Right atrium auricular region (tissue), 2 donors: ENCODE results near the gene WDR11. TPM values are rescaled to one million over a fixed set of nuclear protein-coding genes. Genes with fewer than 3 reads are reported as not detected.

Source experiments
- DNase-seq: peaks from one replicate; pipeline ENCODE4 v3.0.0-alpha.2; 2019; ENCODE audit warnings: low spot score
- H3K27ac ChIP-seq, 2 donors: fragments of 200-600 bp; sonication (generic); 1 replicate in 1 of 2; 2 replicates in 1 of 2; pipeline ENCODE4 v1.5.1; 2016 to 2019
- H3K27me3 ChIP-seq, 2 donors: fragments of 200-600 bp; sonication (generic); one replicate each; pipeline versions ENCODE4 v1.5.1 to v1.6.0; 2017 to 2019
- H3K36me3 ChIP-seq: fragments of 200-600 bp; sonication (generic); one replicate; pipeline ENCODE4 v1.5.1; 2016
- H3K4me1 ChIP-seq, 2 donors: fragments of 200-600 bp; sonication (generic); one replicate each; pipeline versions ENCODE4 v1.5.1 to v1.6.0; 2017 to 2019
- H3K4me3 ChIP-seq, 2 donors: fragments of 200-600 bp; sonication (generic); 1 replicate in 1 of 2; 2 replicates in 1 of 2; pipeline ENCODE4 v1.5.1; 2017 to 2019; ENCODE audit warnings: mild to moderate bottlenecking in 1 of 2, moderate library complexity in 1 of 2
- H3K9me3 ChIP-seq, 2 donors: fragments of 200-600 bp; sonication (generic); one replicate each; pipeline ENCODE4 v1.5.1; 2019
- total RNA-seq, 2 donors: library from RNA; depleted of rRNA; stranded (reverse); fragments of >200 nt; gene quantifications; one replicate each; pipeline ENCODE4 v1.1.0, GENCODE V29; 2016
- TF ChIP-seq, protein P1 (sequence below), 2 donors: fragments of 200-600 bp; sonication (generic); IDR thresholded peaks; one replicate each; pipeline ENCODE4 v1.5.1; 2019; ENCODE audit warnings: antibody characterized with exemption in 2 of 2

WDR11 gene
- total RNA-seq, 2 donors from 2014 or later = 11.1 to 12.7 TPM

- no peak for DNase-seq
- H3K36me3 ChIP-seq = no peaks in the 10 kb centered on the region
- TF ChIP-seq, protein P1, sequence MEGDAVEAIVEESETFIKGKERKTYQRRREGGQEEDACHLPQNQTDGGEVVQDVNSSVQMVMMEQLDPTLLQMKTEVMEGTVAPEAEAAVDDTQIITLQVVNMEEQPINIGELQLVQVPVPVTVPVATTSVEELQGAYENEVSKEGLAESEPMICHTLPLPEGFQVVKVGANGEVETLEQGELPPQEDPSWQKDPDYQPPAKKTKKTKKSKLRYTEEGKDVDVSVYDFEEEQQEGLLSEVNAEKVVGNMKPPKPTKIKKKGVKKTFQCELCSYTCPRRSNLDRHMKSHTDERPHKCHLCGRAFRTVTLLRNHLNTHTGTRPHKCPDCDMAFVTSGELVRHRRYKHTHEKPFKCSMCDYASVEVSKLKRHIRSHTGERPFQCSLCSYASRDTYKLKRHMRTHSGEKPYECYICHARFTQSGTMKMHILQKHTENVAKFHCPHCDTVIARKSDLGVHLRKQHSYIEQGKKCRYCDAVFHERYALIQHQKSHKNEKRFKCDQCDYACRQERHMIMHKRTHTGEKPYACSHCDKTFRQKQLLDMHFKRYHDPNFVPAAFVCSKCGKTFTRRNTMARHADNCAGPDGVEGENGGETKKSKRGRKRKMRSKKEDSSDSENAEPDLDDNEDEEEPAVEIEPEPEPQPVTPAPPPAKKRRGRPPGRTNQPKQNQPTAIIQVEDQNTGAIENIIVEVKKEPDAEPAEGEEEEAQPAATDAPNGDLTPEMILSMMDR (IDR thresholded peaks at IDR 0.05) = no peak
- H3K27ac ChIP-seq = no peak overlapping the region
- H3K4me1 ChIP-seq = no peaks in the 10 kb centered on the region
- H3K9me3 ChIP-seq = no peaks in the 10 kb centered on the region
- H3K27me3 ChIP-seq = no peaks in the 10 kb centered on the region
- no peak overlapping the region for H3K4me3 ChIP-seq
Measured at GRCh38 chr10:120929166-120929565, 78.0 kb downstream of the WDR11 start.

DNA sequence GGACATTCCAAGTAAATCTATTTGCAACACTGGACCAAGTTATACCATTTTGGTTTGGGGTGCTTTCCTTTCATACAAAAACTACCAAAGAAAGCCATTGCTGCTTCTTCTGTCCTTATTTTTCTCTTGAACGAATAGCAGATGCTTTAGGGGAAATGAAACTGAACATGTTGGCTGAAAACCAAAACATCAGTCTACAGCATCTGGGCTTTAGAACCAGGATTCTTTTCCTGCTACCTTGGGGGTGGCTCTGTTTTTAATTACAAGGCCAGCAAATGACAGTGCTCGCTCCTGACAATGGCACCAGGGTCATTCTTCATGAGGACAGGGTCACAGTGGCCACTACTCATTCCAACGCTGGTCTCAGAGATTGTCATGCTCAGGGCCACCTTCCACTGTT lies 80.3 kb downstream of the WDR11 start:
- H3K4me3 ChIP-seq = no peak overlapping the region
- H3K27ac ChIP-seq = no peak overlapping the region
- peak; percentile 28 for DNase-seq
- no peaks in the 10 kb centered on the region for H3K27me3 ChIP-seq
- H3K4me1 ChIP-seq = no peaks in the 10 kb centered on the region
- no peaks in the 10 kb centered on the region for H3K36me3 ChIP-seq
- no peaks in the 10 kb centered on the region for H3K9me3 ChIP-seq
- TF ChIP-seq, protein P1 (IDR thresholded peaks at IDR 0.05) = no peak

- H3K27ac ChIP-seq = no peak overlapping the region
Measured at GRCh38 chr10:120931999-120932398, 80.8 kb downstream of the WDR11 start.

DNA sequence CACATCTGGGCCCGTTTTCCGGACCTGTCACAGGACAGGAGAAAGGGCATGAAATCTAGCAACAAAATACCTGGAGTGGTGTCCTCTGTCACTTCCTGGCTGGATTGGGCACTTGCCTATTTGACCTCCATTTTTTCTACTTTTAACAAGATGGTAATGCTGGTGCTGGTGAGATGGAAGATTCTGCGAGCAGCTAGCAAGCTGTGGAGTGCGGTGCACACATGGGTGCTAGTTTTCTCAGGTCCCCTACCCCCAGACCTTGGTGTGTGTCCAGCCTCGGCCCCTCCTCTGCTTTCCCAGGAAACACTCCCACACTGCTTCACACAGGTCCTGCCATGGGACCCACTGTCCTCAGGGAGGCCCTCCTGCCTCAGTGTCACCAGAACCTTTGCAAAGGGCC lies 87.7 kb downstream of the WDR11 start:
- H3K36me3 ChIP-seq = no peaks in the 10 kb centered on the region
- TF ChIP-seq, protein P1 (IDR thresholded peaks at IDR 0.05) = no peak
- no peak overlapping the region for H3K4me3 ChIP-seq
- H3K4me1 ChIP-seq = no peaks in the 10 kb centered on the region
- no peak for DNase-seq
- no peaks in the 10 kb centered on the region for H3K9me3 ChIP-seq
- no peak overlapping the region for H3K27ac ChIP-seq
- no peaks in the 10 kb centered on the region for H3K27me3 ChIP-seq

More at GRCh38 chr10:120931999-120932398, 80.8 kb downstream of the WDR11 start:
- H3K4me3 ChIP-seq = no peak overlapping the region
- peak; percentile 7 for DNase-seq
- H3K36me3 ChIP-seq = no peaks in the 10 kb centered on the region
- no peaks in the 10 kb centered on the region for H3K9me3 ChIP-seq
- TF ChIP-seq, protein P1 (IDR thresholded peaks at IDR 0.05) = no peak
- no peaks in the 10 kb centered on the region for H3K4me1 ChIP-seq
- H3K27me3 ChIP-seq = no peaks in the 10 kb centered on the region

DNA sequence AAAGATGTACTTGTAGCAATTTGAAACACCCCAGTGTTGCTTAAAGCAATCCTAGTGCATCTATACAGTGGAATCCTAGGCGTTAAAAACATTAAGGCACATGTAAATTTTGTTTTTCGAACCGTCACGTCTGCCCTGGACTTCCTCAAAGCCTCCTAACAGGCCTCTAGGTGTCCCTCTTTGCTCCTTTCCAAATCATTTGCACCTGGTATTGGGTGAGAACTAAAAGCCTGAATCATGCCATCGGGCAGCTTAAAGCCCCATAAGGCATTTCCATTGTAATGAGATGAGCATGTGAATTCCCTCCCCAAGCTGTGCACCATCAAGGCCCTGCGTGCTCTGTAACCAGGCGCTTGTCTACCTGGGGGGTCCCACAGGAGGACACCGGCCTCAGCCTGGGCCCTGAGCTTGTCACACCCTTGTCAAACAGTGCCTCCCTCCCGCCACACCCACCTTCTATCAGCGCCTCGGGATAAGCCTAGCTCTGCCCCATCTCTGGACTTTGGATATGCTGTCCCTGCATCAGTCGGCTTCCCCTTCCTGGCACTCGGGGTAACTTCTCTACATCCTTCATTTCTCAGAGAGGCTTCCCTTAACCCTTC lies 89.2 kb downstream of the WDR11 start:
- TF ChIP-seq, protein P1 (IDR thresholded peaks at IDR 0.05) = no peak
- Histone ChIP-seq H3K27ac (no peak overlapping the region), H3K4me3 (no peak overlapping the region), H3K27me3 (no peaks in the 10 kb centered on the region), H3K9me3 (no peaks in the 10 kb centered on the region), H3K36me3 (no peaks in the 10 kb centered on the region), H3K4me1 (no peaks in the 10 kb centered on the region)
- no peak for DNase-seq

- TF ChIP-seq, protein P1 (IDR thresholded peaks at IDR 0.05) = no peak
- Histone ChIP-seq H3K27me3 (no peaks in the 10 kb centered on the region), H3K36me3 (no peaks in the 10 kb centered on the region), H3K9me3 (no peaks in the 10 kb centered on the region), H3K27ac (no peak overlapping the region), H3K4me3 (no peak overlapping the region), H3K4me1 (no peaks in the 10 kb centered on the region)
- DNase-seq = no peak
Measured at GRCh38 chr10:120941501-120941900, 90.3 kb downstream of the WDR11 start.
